ENCODE results near the gene MTHFSD.

Gene MTHFSD

GRCh38 chr16:86577314-86577971, 22.4 kb upstream of the MTHFSD start:
- TF ChIP-seq, protein P1, sequence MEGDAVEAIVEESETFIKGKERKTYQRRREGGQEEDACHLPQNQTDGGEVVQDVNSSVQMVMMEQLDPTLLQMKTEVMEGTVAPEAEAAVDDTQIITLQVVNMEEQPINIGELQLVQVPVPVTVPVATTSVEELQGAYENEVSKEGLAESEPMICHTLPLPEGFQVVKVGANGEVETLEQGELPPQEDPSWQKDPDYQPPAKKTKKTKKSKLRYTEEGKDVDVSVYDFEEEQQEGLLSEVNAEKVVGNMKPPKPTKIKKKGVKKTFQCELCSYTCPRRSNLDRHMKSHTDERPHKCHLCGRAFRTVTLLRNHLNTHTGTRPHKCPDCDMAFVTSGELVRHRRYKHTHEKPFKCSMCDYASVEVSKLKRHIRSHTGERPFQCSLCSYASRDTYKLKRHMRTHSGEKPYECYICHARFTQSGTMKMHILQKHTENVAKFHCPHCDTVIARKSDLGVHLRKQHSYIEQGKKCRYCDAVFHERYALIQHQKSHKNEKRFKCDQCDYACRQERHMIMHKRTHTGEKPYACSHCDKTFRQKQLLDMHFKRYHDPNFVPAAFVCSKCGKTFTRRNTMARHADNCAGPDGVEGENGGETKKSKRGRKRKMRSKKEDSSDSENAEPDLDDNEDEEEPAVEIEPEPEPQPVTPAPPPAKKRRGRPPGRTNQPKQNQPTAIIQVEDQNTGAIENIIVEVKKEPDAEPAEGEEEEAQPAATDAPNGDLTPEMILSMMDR (conservative IDR thresholded peaks at IDR 0.05; ENCODE audit: control insufficient read depth, insufficient read depth, low read depth, low read length) = no peak
- peak overlapping the region; percentile 72 for H3K4me3 ChIP-seq (ENCODE audit: control insufficient read depth, low read depth, low read length)
- no peak for DNase-seq (ENCODE audit: low read depth)

- TF ChIP-seq, protein P1 (conservative IDR thresholded peaks at IDR 0.05; ENCODE audit: control insufficient read depth, insufficient read depth, low read depth, low read length) = no peak
- DNase-seq (ENCODE audit: low read depth) = peak; percentile 79
- peak overlapping the region; percentile 72 for H3K4me3 ChIP-seq (ENCODE audit: control insufficient read depth, low read depth, low read length)
Measured at GRCh38 chr16:86576591-86577313, 21.7 kb upstream of the MTHFSD start.

- TF ChIP-seq, protein P1 (conservative IDR thresholded peaks at IDR 0.05; ENCODE audit: control insufficient read depth, insufficient read depth, low read depth, low read length) = peak; percentile 59
- DNase-seq (ENCODE audit: low read depth) = peak; percentile 98
- peak overlapping the region; percentile 72 for H3K4me3 ChIP-seq (ENCODE audit: control insufficient read depth, low read depth, low read length)
Measured at GRCh38 chr16:86575754-86576557, 20.9 kb upstream of the MTHFSD start.

GRCh38 chr16:86575095-86575685, 20.2 kb upstream of the MTHFSD start:
- TF ChIP-seq, protein P1 (conservative IDR thresholded peaks at IDR 0.05; ENCODE audit: control insufficient read depth, insufficient read depth, low read depth, low read length) = no peak
- no peak for DNase-seq (ENCODE audit: low read depth)
- peak overlapping the region; percentile 22 for H3K4me3 ChIP-seq (ENCODE audit: control insufficient read depth, low read depth, low read length)

DNA sequence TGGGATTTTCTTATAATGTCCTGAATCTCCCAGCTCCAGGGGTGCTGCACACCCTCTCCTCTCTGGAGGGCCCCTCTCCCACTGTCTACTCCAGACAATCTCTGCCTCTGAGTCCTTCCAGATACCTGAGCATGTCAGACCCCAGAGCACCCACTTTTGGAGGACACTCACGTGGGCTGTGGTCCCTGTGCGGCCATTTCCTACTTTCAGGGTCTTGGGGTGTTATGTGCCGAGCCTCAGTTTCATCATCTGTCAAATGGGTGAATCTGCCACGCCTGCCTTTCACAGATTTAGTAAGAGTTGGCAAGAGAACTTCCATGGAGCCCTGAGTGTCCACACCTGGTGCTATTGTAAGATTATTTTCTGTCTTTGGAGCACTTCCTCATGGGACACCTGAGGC, 19.6 kb upstream of the MTHFSD start:
- no peak for DNase-seq (ENCODE audit: low read depth)
- H3K4me3 ChIP-seq (ENCODE audit: control insufficient read depth, low read depth, low read length) = no peak overlapping the region
- TF ChIP-seq, protein P1 (conservative IDR thresholded peaks at IDR 0.05; ENCODE audit: control insufficient read depth, insufficient read depth, low read depth, low read length) = no peak

Measured in fibroblast of mammary gland (primary cell).